Forelimb muscle (tissue), 1 donor: ENCODE data around the gene GPR160. TPM values are rescaled to one million over a fixed set of nuclear protein-coding genes. Genes with fewer than 3 reads are reported as not detected.

Source experiments
- DNase-seq: peaks from one replicate; pipeline ENCODE4 v3.0.0-alpha.2; 2013; ENCODE audit warnings: low read depth
- polyA plus RNA-seq: library from polyadenylated mRNA; unstranded; fragments of 120-200 nt; gene quantifications from one replicate; pipeline ENCODE4 v1.2.1, GENCODE V29; 2013; ENCODE audit not compliant: insufficient read length

GPR160 gene
- polyA plus RNA-seq, 1 donor, result 2.7 TPM

- no peak for DNase-seq
Observed at GRCh38 chr3:170064108-170064507, 26.3 kb downstream of the GPR160 start.

DNA sequence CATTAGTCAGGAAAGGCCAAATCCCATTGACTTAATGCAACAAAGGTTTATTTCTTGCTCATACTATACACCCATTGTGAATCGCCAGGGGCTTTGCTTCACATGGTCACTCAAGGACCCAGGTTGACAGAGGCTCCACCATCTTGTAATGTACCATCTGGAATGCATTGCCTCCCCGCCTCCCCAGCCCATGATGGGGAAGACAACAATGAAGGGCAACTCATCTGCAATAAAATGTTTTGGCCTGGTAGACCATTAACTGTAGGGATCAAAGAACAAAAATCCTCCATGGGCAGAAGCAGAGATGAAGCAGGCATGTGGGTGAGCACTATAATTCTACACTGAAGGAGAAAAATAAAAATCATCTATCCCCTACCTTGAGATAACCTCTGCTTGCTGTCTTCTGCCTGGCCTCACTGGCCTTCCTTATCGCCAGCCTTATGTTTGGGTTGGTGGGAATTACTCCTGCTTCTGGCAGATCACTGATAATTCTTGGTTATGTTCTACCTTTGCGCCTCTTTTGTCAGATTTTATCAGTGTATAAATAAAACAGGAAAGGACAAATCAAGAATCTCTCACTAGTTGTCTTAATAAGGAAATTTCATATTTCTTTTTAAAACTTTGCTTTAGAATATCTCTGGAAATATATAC lies 37.8 kb downstream of the GPR160 start:
- no peak for DNase-seq

GRCh38 chr3:170076715-170077238 lies 39.0 kb downstream of the GPR160 start:
- DNase-seq, result no peak

DNA sequence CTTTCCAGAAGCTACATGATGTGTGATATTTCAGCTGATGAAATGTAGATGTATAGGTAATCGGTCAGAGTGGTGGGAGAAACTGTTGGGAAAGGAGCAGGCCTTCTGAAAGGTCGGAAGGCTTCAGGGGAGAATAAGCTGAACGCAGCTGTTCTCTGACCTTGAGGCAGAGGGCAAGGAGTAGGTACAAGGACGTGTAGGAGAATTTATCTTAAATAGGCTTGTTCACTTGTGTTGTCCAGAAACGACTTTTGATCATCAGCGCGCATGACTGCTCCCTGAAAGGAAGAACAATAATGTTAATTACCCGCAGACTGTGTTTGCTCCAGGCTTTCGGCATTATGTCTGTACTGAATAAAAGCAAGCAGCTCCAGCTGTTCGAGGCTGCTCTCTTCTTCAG lies 39.6 kb downstream of the GPR160 start:
- no peak for DNase-seq

DNA sequence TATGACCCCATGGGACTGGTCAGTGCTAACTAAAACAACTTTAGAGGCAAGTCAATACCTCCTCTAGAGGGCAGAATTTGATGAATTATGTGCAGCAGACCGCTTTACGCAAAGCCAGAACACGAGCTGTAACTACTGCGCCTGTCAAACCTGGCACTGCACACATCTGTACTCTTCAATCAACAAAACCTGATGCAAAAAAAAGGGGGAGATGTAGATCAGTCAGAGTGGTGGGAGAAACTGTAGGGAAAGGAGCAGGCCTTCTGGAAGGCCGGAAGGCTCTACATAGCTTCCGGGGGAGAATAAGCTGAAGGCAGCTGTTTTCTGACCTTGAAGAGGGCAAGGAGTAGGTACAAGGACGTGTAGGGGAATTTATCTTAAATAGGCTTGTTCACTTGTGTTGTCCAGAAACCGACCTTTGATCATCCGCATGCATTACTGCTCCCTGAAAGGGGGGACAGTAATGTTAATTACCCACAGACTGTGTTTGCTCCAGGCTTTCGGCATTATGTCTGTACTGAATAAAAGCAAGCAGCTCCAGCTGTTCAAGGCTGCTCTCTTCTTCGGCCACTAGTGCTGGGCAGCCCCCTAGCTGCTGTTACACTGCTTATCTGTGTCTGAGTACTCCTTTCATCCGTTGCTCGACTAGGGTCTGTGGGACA lies 41.0 kb downstream of the GPR160 start:
- no peak for DNase-seq

GRCh38 chr3:170079536-170080165 lies 41.9 kb downstream of the GPR160 start:
- DNase-seq, result no peak

GRCh38 chr3:170080605-170081004 lies 42.8 kb downstream of the GPR160 start:
- no peak for DNase-seq

GRCh38 chr3:170081079-170081741 lies 43.4 kb downstream of the GPR160 start:
- DNase-seq, result no peak

GRCh38 chr3:170083343-170083742 lies 45.5 kb downstream of the GPR160 start:
- no peak for DNase-seq

DNA sequence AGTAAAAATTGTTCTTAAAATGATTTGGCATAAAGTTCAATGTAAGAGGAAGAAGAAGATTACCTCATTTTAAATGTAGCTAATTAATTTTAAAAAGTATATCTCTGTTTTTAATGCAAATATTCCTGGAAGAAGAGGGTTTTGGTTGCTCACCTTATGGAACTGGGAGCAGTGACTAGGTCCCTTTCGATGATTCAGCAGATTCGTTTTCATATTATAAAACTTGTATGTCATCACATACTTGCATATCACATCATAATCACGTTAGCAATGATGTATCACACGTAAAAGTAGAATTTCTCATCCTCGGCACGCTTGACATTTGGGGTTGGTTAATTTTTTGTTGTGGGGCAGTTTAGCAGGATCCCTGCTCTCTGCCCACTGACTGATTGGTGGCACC lies 47.6 kb downstream of the GPR160 start:
- DNase-seq, result no peak

DNA sequence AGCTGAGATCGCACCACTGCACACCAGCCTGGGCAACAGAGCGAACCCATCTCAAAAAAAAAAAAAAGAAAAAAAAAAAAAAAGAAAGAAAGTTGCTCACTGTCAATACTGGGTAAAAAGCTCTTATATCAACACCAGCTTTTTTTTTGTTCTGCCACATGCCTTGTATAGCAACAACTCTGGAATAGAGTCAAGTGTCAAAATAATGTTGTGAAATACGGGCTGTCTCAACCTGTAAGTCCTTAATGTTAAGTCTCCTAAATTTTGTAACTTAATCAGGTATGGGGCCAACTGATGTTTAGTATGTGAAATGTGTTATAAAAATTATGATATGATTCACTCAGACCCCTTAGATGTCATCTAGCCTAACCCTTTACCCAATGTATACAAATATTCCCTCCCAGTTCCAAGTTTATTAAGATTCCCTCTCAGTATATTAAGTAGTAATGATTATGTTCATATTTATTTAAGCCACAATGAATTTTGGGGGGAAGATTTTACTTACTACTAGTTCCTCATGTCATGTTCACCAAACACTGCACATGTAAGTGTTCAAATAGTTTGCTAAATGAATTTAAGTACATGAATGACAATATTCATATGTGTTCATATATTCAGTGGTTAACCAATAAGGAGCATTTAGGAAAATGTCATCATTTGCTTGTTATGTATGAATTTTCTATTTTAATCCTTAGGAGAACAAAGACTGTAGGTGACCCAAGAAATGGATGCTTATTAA lies 52.2 kb downstream of the GPR160 start:
- no peak for DNase-seq

GRCh38 chr3:170090601-170090981 lies 52.8 kb downstream of the GPR160 start:
- DNase-seq, result no peak

DNA sequence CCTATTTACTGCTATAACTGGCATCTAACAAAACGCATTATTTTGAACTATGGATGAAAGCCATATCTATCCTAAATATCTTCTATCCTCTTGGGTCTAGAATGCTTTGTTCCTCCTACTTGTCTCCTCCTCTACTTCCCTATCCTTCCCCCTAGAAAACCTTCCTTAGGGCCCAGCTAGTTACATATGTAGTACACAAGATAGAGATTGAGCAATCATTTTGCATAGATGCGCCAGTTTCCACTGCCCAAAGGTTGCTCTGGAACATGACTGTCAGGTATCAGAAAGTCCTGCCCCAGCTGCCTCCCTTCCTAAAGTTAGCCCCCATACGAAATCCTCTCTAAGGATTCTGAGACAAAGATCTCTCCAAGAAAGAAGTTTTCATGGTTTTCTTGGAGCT lies 55.1 kb downstream of the GPR160 start:
- no peak for DNase-seq

GRCh38 chr3:170095771-170096170 lies 58.0 kb downstream of the GPR160 start:
- DNase-seq, result no peak

DNA sequence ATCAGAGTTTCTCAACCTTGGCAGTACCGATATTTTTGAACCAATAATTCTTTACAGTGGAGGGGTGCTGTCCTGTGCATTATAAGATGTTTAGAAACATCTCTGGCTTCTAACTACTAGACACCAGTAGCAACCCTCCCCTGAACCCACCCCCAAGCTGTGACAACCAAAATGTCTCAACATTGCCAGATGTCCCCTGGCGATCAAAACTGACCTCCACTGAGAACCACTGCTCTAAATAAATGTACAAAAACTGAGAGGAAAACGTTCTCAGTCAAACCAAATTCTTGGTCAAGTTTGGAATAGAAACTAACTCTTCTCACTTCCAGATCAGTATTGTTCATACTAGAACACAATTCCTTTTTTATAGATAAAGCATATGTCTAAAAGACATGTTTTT lies 58.5 kb downstream of the GPR160 start:
- DNase-seq, result no peak

- DNase-seq, result no peak
Observed at GRCh38 chr3:170098753-170099152, 61.0 kb downstream of the GPR160 start.

- DNase-seq, result no peak
Observed at GRCh38 chr3:170100944-170101343, 63.1 kb downstream of the GPR160 start.

DNA sequence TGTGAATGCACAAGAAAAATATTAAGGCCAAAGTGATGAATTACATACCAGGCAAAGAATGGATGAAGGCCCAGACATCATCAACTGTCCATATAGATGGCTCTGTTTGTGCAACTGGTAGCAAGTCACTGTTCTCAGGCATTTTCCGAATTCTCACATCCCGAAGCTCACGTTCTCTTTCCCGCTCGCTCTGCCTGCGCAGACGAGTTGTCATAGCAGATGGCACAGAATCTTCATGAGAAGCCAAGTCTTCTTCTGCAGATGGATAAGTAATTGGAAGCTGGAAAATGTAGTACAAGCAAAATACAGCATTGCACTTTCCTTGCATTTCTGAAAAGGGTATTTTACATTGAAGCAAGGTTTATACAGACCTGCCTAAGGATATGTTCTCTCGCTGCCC lies 64.6 kb downstream of the GPR160 start:
- no peak for DNase-seq

GRCh38 chr3:170107941-170108340 lies 70.1 kb downstream of the GPR160 start:
- DNase-seq, result no peak

DNA sequence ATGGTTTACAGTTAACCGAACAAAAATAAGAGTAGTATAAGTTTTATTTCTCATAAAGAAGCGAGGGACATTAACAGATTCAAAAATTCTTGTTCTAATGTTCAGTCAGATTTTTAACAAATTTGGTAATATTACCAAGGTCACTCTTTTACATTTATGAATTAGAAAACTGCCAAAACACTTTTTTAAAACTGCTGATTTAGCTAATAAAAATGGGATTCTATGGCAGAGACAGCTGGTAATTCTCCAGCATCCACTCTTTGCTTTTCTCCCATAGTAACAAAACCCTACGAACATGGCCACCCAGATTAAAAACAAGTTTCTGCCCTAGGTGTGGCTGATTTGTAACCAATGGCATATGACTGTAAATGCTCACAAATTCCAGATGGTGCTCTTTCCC lies 71.2 kb downstream of the GPR160 start:
- no peak for DNase-seq

GRCh38 chr3:170109579-170110293 lies 71.9 kb downstream of the GPR160 start:
- DNase-seq, result no peak
